Smooth muscle cell (in vitro differentiated cells): ENCODE data around the gene SPEF1. TPM values are rescaled to one million over a fixed set of nuclear protein-coding genes. Genes with fewer than 3 reads are reported as not detected.

Experiments
- DNase-seq: peaks from one replicate; lab custom pipeline; 2025; ENCODE audit not compliant: unreplicated experiment; lab: John Stamatoyannopoulos, UW
- H2AFZ ChIP-seq: fragments of 200-600 bp; sonication (generic); 2 replicates; pipeline ENCODE4 v1.6.0; 2016; ENCODE audit warnings: antibody characterized with exemption, low read depth, mild to moderate bottlenecking
- H3F3A ChIP-seq: fragments of 200-600 bp; sonication (generic); 2 replicates; pipeline ENCODE4 v1.6.0; 2017; ENCODE audit warnings: antibody characterized with exemption, low read depth
- H3K27ac ChIP-seq: fragments of 200-600 bp; sonication (generic); 2 replicates; pipeline ENCODE4 v1.5.1; 2016; ENCODE audit warnings: low read depth, mild to moderate bottlenecking
- H3K27me3 ChIP-seq: fragments of 200-600 bp; sonication (generic); 2 replicates; pipeline ENCODE4 v1.6.1; 2016; ENCODE audit warnings: low read depth, mild to moderate bottlenecking
- H3K36me3 ChIP-seq: fragments of 200-600 bp; sonication (generic); 2 replicates; pipeline ENCODE4 v1.5.1; 2016; ENCODE audit warnings: low read depth
- H3K4me1 ChIP-seq: fragments of 200-600 bp; sonication (generic); 2 replicates; pipeline ENCODE4 v1.5.1; 2016; ENCODE audit warnings: low read depth
- H3K4me2 ChIP-seq: fragments of 200-600 bp; sonication (generic); 2 replicates; pipeline ENCODE4 v1.6.0; 2016; ENCODE audit warnings: mild to moderate bottlenecking
- H3K4me3 ChIP-seq: fragments of 200-600 bp; sonication (generic); 2 replicates; pipeline ENCODE4 v1.5.1; 2016; ENCODE audit warnings: mild to moderate bottlenecking
- H3K79me2 ChIP-seq: fragments of 200-600 bp; sonication (generic); 2 replicates; pipeline ENCODE4 v1.6.0; 2016; ENCODE audit warnings: low read depth, mild to moderate bottlenecking
- H3K9ac ChIP-seq: fragments of 200-600 bp; sonication (generic); 2 replicates; pipeline ENCODE4 v1.6.0; 2016; ENCODE audit warnings: low read depth
- H3K9me3 ChIP-seq: fragments of 200-600 bp; sonication (generic); replicated peaks from 2 replicates; pipeline ENCODE4 v1.5.1; 2016; ENCODE audit warnings: low read depth
- H4K20me1 ChIP-seq: fragments of 200-600 bp; sonication (generic); 2 replicates; pipeline ENCODE4 v1.6.0; 2016; ENCODE audit warnings: low read depth
- WGBS: methylation state at CpG from one replicate; pipeline ENCODE4 v1.1.7; 2016; ENCODE audit warnings: low lambda C conversion rate; 5-methylcytosine and 5-hydroxymethylcytosine counted together
- polyA plus RNA-seq: library from polyadenylated mRNA; unstranded; fragments of >200 nt; fragmentation: Nextera tagmentation; extraction: Ambion mirVana; gene quantifications from 2 replicates; pipeline ENCODE4 v1.2.1, GENCODE V29; 2016
- total RNA-seq: library from RNA; depleted of rRNA; stranded (reverse); fragments of >200 nt; gene quantifications from 2 replicates; pipeline ENCODE4 v1.2.3, GENCODE V29; 2014
- TF ChIP-seq, protein P1 (sequence below): fragments of 200-600 bp; sonication (generic); IDR thresholded peaks from 2 replicates; pipeline ENCODE4 v1.5.1; 2017; ENCODE audit warnings: borderline replicate concordance, mild to moderate bottlenecking, antibody characterized with exemption; ENCODE audit not compliant: insufficient read depth, poor library complexity, severe bottlenecking

SPEF1 gene
- total and polyA plus RNA-seq, 2 experiments from 2014 or later = 0.32 to 0.36 TPM

GRCh38 chr20:3788685-3789155 is 7.5 kb upstream of the SPEF1 start:
- Histone ChIP-seq H4K20me1 (peaks cover 24% of the 10 kb centered on the region), H3K4me1 (peaks cover 5% of the 10 kb centered on the region), H3K27ac (no peak overlapping the region), H3F3A (peaks cover 3% of the 10 kb centered on the region), H3K79me2 (peaks cover 21% of the 10 kb centered on the region), H3K36me3 (no peaks in the 10 kb centered on the region), H3K4me3 (no peak overlapping the region), H3K27me3 (no peaks in the 10 kb centered on the region), H3K9ac (no peak overlapping the region), H3K4me2 (no peak overlapping the region), H2AFZ (no peak overlapping the region), H3K9me3 (no peaks in the 10 kb centered on the region)
- WGBS = 63% methylated on average over 4 of the region's 4 CpGs
- DNase-seq = no peak
- TF ChIP-seq, protein P1, sequence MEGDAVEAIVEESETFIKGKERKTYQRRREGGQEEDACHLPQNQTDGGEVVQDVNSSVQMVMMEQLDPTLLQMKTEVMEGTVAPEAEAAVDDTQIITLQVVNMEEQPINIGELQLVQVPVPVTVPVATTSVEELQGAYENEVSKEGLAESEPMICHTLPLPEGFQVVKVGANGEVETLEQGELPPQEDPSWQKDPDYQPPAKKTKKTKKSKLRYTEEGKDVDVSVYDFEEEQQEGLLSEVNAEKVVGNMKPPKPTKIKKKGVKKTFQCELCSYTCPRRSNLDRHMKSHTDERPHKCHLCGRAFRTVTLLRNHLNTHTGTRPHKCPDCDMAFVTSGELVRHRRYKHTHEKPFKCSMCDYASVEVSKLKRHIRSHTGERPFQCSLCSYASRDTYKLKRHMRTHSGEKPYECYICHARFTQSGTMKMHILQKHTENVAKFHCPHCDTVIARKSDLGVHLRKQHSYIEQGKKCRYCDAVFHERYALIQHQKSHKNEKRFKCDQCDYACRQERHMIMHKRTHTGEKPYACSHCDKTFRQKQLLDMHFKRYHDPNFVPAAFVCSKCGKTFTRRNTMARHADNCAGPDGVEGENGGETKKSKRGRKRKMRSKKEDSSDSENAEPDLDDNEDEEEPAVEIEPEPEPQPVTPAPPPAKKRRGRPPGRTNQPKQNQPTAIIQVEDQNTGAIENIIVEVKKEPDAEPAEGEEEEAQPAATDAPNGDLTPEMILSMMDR = no peak

GRCh38 chr20:3787324-3788014 is 6.2 kb upstream of the SPEF1 start:
- Histone ChIP-seq H3K79me2 (peaks cover 24% of the 10 kb centered on the region), H3K4me1 (peaks cover 5% of the 10 kb centered on the region), H2AFZ (no peak overlapping the region), H4K20me1 (peaks cover 33% of the 10 kb centered on the region), H3K4me3 (peak overlapping the region; percentile 62), H3K27me3 (no peaks in the 10 kb centered on the region), H3K4me2 (peak overlapping the region; percentile 87), H3K9ac (peak overlapping the region; percentile 7), H3K9me3 (no peaks in the 10 kb centered on the region), H3K27ac (no peak overlapping the region), H3K36me3 (no peaks in the 10 kb centered on the region), H3F3A (peaks cover 6% of the 10 kb centered on the region)
- 78% methylated on average over 5 of the region's 5 CpGs for WGBS
- TF ChIP-seq, protein P1 = no peak
- DNase-seq = no peak

DNA sequence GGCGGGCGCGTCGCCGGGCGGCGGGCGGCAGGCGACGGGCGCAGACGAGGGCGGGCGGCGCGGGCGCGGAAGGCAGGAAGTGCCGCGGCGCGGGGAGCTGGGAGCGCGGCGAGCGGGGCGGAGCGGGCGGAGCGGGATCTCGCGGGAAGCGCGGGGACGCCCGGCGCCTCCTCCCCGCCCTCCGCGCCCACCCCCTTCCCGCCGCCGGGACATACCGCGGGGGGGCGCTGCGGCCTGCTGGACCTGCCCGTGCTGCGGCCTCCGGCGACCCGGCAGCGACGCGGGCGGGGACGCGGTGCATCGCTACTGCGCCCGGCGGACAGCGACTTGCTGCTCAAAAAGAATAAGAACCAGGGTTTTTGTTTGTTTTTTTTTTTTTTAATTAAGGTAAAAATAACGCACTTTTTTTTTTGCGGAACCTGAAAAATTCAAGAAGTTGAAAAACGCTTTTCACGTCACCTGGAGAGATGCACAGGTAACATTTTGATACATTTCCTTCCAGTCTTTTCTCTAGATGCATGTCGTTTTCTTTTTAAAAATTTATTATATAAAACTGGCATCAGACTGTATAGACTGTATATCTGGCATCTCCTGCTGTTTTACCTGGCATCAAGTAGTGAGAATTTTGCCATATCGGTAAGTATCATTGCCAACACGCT is 5.5 kb upstream of the SPEF1 start, which contains the start of gene CENPB:
CENPB (minus strand) TSS at position 76 of the 659 bp plus-strand sequence. CDS start 257 bp downstream, outside the sequence.
- Histone ChIP-seq H3K36me3 (no peaks in the 10 kb centered on the region), H2AFZ (no peak within 1 kb of the TSS), H3K9me3 (no peaks in the 10 kb centered on the region), H3K27ac (no peak within 1 kb of the TSS), H3F3A (peaks cover 12% of the 10 kb centered on the region), H3K4me3 (peak within 1 kb of the TSS; percentile 62), H3K27me3 (no peaks in the 10 kb centered on the region), H4K20me1 (peaks cover 35% of the 10 kb centered on the region), H3K79me2 (peaks cover 24% of the 10 kb centered on the region), H3K4me2 (peak within 1 kb of the TSS; percentile 94), H3K9ac (peak within 1 kb of the TSS; percentile 7), H3K4me1 (peaks cover 5% of the 10 kb centered on the region)
- 12% methylated on average over 22 of the region's 70 CpGs for WGBS
- peak; percentile 71 for DNase-seq
- TF ChIP-seq, protein P1 = peak; percentile 85
